Ishikawa (cell line): ENCODE measurements around the gene ASRGL1.

Experiments used
- CEBPB ChIP-seq: IDR thresholded peaks from 2 replicates; pipeline ENCODE4 v1.6.1; 2012
- CREB1 ChIP-seq: IDR thresholded peaks from 2 replicates; pipeline ENCODE4 v1.6.1; 2012; ENCODE audit warnings: low read depth
- EGR1 ChIP-seq: IDR thresholded peaks from 2 replicates; pipeline ENCODE4 v1.6.1; 2012
- EP300 ChIP-seq: IDR thresholded peaks from 2 replicates; pipeline ENCODE4 v1.6.1; 2012; ENCODE audit warnings: borderline replicate concordance
- FOXM1 ChIP-seq: IDR thresholded peaks from 2 replicates; pipeline ENCODE4 v1.6.1; 2012; ENCODE audit warnings: low read depth, borderline replicate concordance
- NFIC ChIP-seq: IDR thresholded peaks from 2 replicates; pipeline ENCODE4 v1.6.1; 2012
- RAD21 ChIP-seq: IDR thresholded peaks from 2 replicates; pipeline ENCODE4 v1.6.1; 2012; ENCODE audit warnings: low read depth
- TAF1 ChIP-seq: IDR thresholded peaks from 2 replicates; pipeline ENCODE4 v1.6.1; 2012; ENCODE audit warnings: low read depth, mild to moderate bottlenecking
- TEAD4 ChIP-seq: IDR thresholded peaks from 2 replicates; pipeline ENCODE4 v1.6.1; 2012
- YY1 ChIP-seq: IDR thresholded peaks from 2 replicates; pipeline ENCODE4 v1.6.1; 2012; ENCODE audit warnings: low read depth
- ZBTB7A ChIP-seq: IDR thresholded peaks from 2 replicates; pipeline ENCODE4 v1.6.1; 2012; ENCODE audit warnings: low read depth
- TF ChIP-seq, protein P1 (sequence below): IDR thresholded peaks from 2 replicates; pipeline ENCODE4 v1.6.1; 2012; ENCODE audit warnings: low read depth, mild to moderate bottlenecking
- TF ChIP-seq, protein P2 (sequence below): IDR thresholded peaks from 2 replicates; pipeline ENCODE4 v1.6.1; 2012
- TF ChIP-seq, protein P3 (sequence below): IDR thresholded peaks from 2 replicates; pipeline ENCODE4 v1.6.1; 2012

DNA sequence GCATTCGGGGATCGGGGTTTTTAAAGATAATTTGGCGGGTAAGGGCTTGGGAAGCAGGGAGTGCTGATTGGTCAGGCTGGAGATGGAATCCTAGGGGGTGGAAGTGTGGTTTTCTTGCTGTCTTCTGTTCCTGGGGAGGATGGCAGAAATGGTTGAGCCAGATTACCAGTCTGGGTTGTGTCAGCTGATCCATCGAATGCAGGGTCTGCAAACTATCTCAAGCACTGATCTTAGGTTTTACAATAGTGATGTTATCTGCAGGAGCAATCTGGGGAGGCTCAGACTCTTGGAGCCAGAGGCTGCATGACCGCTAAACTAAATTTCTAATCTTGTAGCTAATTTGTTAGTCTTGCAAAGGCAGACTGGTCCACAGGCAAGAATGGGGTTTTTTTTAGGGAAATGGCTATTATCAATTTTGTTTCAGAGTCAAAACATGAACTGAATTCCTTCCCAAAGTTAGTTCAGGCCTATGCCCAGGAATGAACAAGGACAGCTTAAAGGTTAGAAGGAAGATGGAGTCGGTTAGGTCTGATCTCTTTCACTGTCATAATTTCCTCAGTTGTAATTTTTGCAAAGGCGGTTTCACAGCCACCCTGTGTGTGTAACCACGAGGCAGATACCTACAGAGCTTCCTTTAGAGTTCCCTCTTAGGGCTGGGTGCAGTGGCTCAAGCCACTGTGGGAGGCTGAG, 91.8 kb downstream of the ASRGL1 start:
- no peak for TF ChIP-seq YY1
- TF ChIP-seq TEAD4 = no peak
- no peak for TF ChIP-seq TAF1
- no peak for TF ChIP-seq ZBTB7A
- TF ChIP-seq EP300 = no peak
- no peak for TF ChIP-seq EGR1
- TF ChIP-seq, protein P1, sequence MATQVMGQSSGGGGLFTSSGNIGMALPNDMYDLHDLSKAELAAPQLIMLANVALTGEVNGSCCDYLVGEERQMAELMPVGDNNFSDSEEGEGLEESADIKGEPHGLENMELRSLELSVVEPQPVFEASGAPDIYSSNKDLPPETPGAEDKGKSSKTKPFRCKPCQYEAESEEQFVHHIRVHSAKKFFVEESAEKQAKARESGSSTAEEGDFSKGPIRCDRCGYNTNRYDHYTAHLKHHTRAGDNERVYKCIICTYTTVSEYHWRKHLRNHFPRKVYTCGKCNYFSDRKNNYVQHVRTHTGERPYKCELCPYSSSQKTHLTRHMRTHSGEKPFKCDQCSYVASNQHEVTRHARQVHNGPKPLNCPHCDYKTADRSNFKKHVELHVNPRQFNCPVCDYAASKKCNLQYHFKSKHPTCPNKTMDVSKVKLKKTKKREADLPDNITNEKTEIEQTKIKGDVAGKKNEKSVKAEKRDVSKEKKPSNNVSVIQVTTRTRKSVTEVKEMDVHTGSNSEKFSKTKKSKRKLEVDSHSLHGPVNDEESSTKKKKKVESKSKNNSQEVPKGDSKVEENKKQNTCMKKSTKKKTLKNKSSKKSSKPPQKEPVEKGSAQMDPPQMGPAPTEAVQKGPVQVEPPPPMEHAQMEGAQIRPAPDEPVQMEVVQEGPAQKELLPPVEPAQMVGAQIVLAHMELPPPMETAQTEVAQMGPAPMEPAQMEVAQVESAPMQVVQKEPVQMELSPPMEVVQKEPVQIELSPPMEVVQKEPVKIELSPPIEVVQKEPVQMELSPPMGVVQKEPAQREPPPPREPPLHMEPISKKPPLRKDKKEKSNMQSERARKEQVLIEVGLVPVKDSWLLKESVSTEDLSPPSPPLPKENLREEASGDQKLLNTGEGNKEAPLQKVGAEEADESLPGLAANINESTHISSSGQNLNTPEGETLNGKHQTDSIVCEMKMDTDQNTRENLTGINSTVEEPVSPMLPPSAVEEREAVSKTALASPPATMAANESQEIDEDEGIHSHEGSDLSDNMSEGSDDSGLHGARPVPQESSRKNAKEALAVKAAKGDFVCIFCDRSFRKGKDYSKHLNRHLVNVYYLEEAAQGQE = no peak
- no peak for TF ChIP-seq RAD21
- TF ChIP-seq, protein P2, sequence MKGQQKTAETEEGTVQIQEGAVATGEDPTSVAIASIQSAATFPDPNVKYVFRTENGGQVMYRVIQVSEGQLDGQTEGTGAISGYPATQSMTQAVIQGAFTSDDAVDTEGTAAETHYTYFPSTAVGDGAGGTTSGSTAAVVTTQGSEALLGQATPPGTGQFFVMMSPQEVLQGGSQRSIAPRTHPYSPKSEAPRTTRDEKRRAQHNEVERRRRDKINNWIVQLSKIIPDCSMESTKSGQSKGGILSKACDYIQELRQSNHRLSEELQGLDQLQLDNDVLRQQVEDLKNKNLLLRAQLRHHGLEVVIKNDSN = no peak
- no peak for TF ChIP-seq NFIC
- TF ChIP-seq FOXM1 = no peak
- no peak for TF ChIP-seq CEBPB
- TF ChIP-seq, protein P3, sequence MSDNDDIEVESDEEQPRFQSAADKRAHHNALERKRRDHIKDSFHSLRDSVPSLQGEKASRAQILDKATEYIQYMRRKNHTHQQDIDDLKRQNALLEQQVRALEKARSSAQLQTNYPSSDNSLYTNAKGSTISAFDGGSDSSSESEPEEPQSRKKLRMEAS = no peak
- no peak for TF ChIP-seq CREB1
